Ascending aorta (tissue), 2 donors: Measurements from ENCODE around the gene SYT9. TPM values are rescaled to one million over a fixed set of nuclear protein-coding genes. Genes with fewer than 3 reads are reported as not detected.

Experiments
- DNase-seq, 2 donors: peaks; one replicate each; pipeline ENCODE4 v3.0.0-alpha.2; 2019; ENCODE audit warnings: low spot score in 2 of 2
- H3K27ac ChIP-seq, 2 donors: fragments of 200-600 bp; sonication (generic); one replicate each; pipeline ENCODE4 v1.5.1; 2016 to 2017; ENCODE audit warnings: mild to moderate bottlenecking in 1 of 2
- H3K27me3 ChIP-seq: fragments of 200-600 bp; sonication (generic); one replicate; pipeline ENCODE4 v1.5.1; 2017
- H3K36me3 ChIP-seq, 2 donors: fragments of 200-600 bp; sonication (generic); one replicate each; pipeline ENCODE4 v1.5.1; 2016
- H3K4me1 ChIP-seq, 2 donors: fragments of 200-600 bp; sonication (generic); one replicate each; pipeline ENCODE4 v1.5.1; 2016 to 2017; ENCODE audit warnings: mild to moderate bottlenecking in 1 of 2
- H3K4me3 ChIP-seq, 2 donors: fragments of 200-600 bp; sonication (generic); one replicate each; pipeline ENCODE4 v1.5.1; 2016 to 2017; ENCODE audit warnings: mild to moderate bottlenecking in 1 of 2
- H3K9me3 ChIP-seq, 2 donors: fragments of 200-600 bp; sonication (generic); one replicate each; pipeline ENCODE4 v1.5.1; 2016
- intact Hi-C: fragments of 100-400 bp; cut with DNase I; formaldehyde crosslinking; loops from one replicate; pipeline ENCODE4 v1.15.1; 2023
- total RNA-seq: library from RNA; depleted of rRNA; stranded (reverse); fragments of >200 nt; gene quantifications from one replicate; pipeline ENCODE4 v1.1.0, GENCODE V29; 2016
- TF ChIP-seq, protein P1 (sequence below), 3 experiments: fragments of 200-600 bp in 2 of 3; fragments of 450-650 bp in 1 of 3; sonication (generic) in 2 of 3; IDR thresholded peaks; one replicate each; pipeline ENCODE4 v1.5.1; 2016 to 2019; ENCODE audit warnings: antibody characterized with exemption in 3 of 3, mild to moderate bottlenecking in 1 of 3, moderate library complexity in 1 of 3

The SYT9 gene
- total RNA-seq, 1 donor from 2014 or later: 3.1 TPM

GRCh38 chr11:7364660-7365059 is 113.0 kb downstream of the SYT9 start:
- H3K27ac ChIP-seq: no peak overlapping the region
- H3K27me3 ChIP-seq: no peaks in the 10 kb centered on the region
- TF ChIP-seq, protein P1, sequence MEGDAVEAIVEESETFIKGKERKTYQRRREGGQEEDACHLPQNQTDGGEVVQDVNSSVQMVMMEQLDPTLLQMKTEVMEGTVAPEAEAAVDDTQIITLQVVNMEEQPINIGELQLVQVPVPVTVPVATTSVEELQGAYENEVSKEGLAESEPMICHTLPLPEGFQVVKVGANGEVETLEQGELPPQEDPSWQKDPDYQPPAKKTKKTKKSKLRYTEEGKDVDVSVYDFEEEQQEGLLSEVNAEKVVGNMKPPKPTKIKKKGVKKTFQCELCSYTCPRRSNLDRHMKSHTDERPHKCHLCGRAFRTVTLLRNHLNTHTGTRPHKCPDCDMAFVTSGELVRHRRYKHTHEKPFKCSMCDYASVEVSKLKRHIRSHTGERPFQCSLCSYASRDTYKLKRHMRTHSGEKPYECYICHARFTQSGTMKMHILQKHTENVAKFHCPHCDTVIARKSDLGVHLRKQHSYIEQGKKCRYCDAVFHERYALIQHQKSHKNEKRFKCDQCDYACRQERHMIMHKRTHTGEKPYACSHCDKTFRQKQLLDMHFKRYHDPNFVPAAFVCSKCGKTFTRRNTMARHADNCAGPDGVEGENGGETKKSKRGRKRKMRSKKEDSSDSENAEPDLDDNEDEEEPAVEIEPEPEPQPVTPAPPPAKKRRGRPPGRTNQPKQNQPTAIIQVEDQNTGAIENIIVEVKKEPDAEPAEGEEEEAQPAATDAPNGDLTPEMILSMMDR (IDR thresholded peaks at IDR 0.05): no peak
- no peak overlapping the region for H3K4me3 ChIP-seq
- no peaks in the 10 kb centered on the region for H3K36me3 ChIP-seq
- H3K9me3 ChIP-seq: no peaks in the 10 kb centered on the region
- H3K4me1 ChIP-seq: no peaks in the 10 kb centered on the region
- no peak for DNase-seq
- intact Hi-C loops: no loop called here

- TF ChIP-seq, protein P1 (IDR thresholded peaks at IDR 0.05): no peak
- H3K9me3 ChIP-seq: no peaks in the 10 kb centered on the region
- intact Hi-C loops: no loop called here
Observed at GRCh38 chr11:7367803-7368202, 116.1 kb downstream of the SYT9 start.

DNA sequence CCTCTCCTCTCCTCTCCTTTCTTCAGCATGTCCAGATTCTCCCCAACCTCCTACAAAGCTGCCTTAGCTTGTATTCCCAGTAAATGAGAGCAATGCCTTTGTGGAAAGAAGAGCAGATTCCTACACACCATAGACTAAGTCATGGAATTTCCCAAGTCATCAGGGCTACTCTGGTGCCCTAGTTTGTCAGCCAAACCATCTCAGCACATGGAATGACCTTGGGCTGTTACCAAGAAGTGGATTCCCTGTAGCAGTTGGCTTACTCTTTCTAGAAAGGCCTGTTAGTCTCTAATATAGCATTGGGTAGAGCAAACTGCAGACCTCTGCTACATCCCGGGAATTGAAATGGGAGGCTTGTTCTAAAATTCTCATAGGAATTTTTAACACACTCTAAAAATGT is 124.7 kb downstream of the SYT9 start:
- Histone ChIP-seq H3K4me1 (no peaks in the 10 kb centered on the region), H3K4me3 (no peak overlapping the region), H3K36me3 (no peaks in the 10 kb centered on the region), H3K27me3 (no peaks in the 10 kb centered on the region), H3K9me3 (no peaks in the 10 kb centered on the region), H3K27ac (no peak overlapping the region)
- intact Hi-C loops: no loop called here
- TF ChIP-seq, protein P1 (IDR thresholded peaks at IDR 0.05): no peak
- DNase-seq: no peak

More at GRCh38 chr11:7367803-7368202, 116.1 kb downstream of the SYT9 start:
- no peak overlapping the region for H3K4me3 ChIP-seq
- H3K27me3 ChIP-seq: no peaks in the 10 kb centered on the region
- no peaks in the 10 kb centered on the region for H3K36me3 ChIP-seq
- no peak overlapping the region for H3K27ac ChIP-seq
- no peaks in the 10 kb centered on the region for H3K4me1 ChIP-seq
- DNase-seq: no peak

DNA sequence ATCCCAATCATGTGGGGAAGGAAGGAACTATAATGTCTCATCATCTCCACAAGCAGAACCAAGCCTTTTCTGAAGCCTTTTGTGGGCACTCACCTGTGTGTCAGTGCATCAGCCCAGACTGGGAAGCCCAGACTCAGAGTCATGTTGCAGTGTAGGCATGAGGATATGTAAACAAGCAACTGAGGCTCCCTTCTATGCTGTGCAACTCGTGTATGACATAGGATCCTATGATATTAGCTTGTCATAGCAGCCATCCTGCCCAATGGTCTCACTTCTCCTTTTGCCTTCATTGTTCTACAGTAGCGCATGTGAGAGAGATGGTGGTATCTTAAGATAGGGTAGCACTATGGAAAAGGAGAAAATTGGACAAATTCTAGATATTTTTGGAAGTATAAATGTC is 130.2 kb downstream of the SYT9 start:
- Histone ChIP-seq H3K36me3 (no peaks in the 10 kb centered on the region), H3K27me3 (no peaks in the 10 kb centered on the region), H3K4me1 (no peaks in the 10 kb centered on the region), H3K27ac (no peak overlapping the region), H3K9me3 (no peaks in the 10 kb centered on the region), H3K4me3 (no peak overlapping the region)
- intact Hi-C loops: no loop called here
- no peak for DNase-seq
- TF ChIP-seq, protein P1 (IDR thresholded peaks at IDR 0.05): no peak

- no peak overlapping the region for H3K27ac ChIP-seq
- intact Hi-C loops: no loop called here
Observed at GRCh38 chr11:7383406-7383805, 131.7 kb downstream of the SYT9 start.

More at GRCh38 chr11:7383406-7383805, 131.7 kb downstream of the SYT9 start:
- no peaks in the 10 kb centered on the region for H3K36me3 ChIP-seq
- DNase-seq: no peak
- TF ChIP-seq, protein P1 (IDR thresholded peaks at IDR 0.05): no peak
- no peaks in the 10 kb centered on the region for H3K9me3 ChIP-seq
- no peaks in the 10 kb centered on the region for H3K4me1 ChIP-seq
- no peaks in the 10 kb centered on the region for H3K27me3 ChIP-seq
- H3K4me3 ChIP-seq: no peak overlapping the region
